Parathyroid adenoma (tissue), 2 donors: ENCODE data around the gene FMNL2.

ENCODE experiments used
- H2AFZ ChIP-seq: fragments of 300-600 bp; sonication (generic); one replicate; pipeline ENCODE4 v1.7.0; 2017; ENCODE audit warnings: antibody characterized with exemption, mild to moderate bottlenecking
- H3K27ac ChIP-seq: fragments of 300-600 bp; sonication (generic); one replicate; pipeline ENCODE4 v1.7.0; 2017
- H3K27me3 ChIP-seq: fragments of 300-600 bp; sonication (generic); one replicate; pipeline ENCODE4 v1.7.0; 2017; ENCODE audit warnings: low read length; ENCODE audit not compliant: control insufficient read depth, insufficient read depth
- H3K36me3 ChIP-seq: fragments of 300-600 bp; sonication (generic); one replicate; pipeline ENCODE4 v1.7.0; 2017; ENCODE audit warnings: low read length; ENCODE audit not compliant: control insufficient read depth, insufficient read depth
- H3K4me1 ChIP-seq: fragments of 300-600 bp; sonication (generic); one replicate; pipeline ENCODE4 v1.7.0; 2017; ENCODE audit warnings: control low read depth
- H3K4me2 ChIP-seq: fragments of 300-600 bp; sonication (generic); one replicate; pipeline ENCODE4 v1.7.0; 2017; ENCODE audit warnings: low read length
- H3K4me3 ChIP-seq: fragments of 300-600 bp; sonication (generic); one replicate; pipeline ENCODE4 v1.7.0; 2017; ENCODE audit warnings: low read depth, low read length
- H3K79me2 ChIP-seq: fragments of 300-600 bp; sonication (generic); one replicate; pipeline ENCODE4 v1.7.0; 2017; ENCODE audit warnings: control low read depth
- H3K9ac ChIP-seq: fragments of 300-600 bp; sonication (generic); one replicate; pipeline ENCODE4 v1.7.0; 2017; ENCODE audit warnings: mild to moderate bottlenecking
- H3K9me3 ChIP-seq: fragments of 300-600 bp; sonication (generic); one replicate; pipeline ENCODE4 v1.7.0; 2017; ENCODE audit warnings: low read length; ENCODE audit not compliant: control insufficient read depth
- CTCF ChIP-seq: fragments of 300-600 bp; sonication (generic); IDR thresholded peaks from one replicate; pipeline ENCODE4 v1.7.0; 2017; ENCODE audit warnings: antibody characterized with exemption, mild to moderate bottlenecking
- donor health status: primary hyperparathyroidism.

FMNL2 gene

GRCh38 chr2:152433791-152434190 is 98.8 kb downstream of the FMNL2 start:
- TF ChIP-seq CTCF = no peak
- Histone ChIP-seq H2AFZ (no peak overlapping the region), H3K9ac (no peak overlapping the region)

GRCh38 chr2:152434395-152435182 is 99.6 kb downstream of the FMNL2 start:
- Histone ChIP-seq H3K4me1 (peaks cover 2% of the 10 kb centered on the region), H3K9me3 (no peaks in the 10 kb centered on the region), H3K9ac (no peak overlapping the region), H3K79me2 (peaks cover 51% of the 10 kb centered on the region), H3K27me3 (no peaks in the 10 kb centered on the region), H3K4me2 (no peak overlapping the region), H2AFZ (no peak overlapping the region), H3K4me3 (no peak overlapping the region), H3K36me3 (no peaks in the 10 kb centered on the region), H3K27ac (no peak overlapping the region)
- TF ChIP-seq CTCF = no peak

More at GRCh38 chr2:152433791-152434190, 98.8 kb downstream of the FMNL2 start:
- peaks cover 2% of the 10 kb centered on the region for H3K4me1 ChIP-seq
- H3K36me3 ChIP-seq = no peaks in the 10 kb centered on the region
- H3K27me3 ChIP-seq = no peaks in the 10 kb centered on the region
- no peaks in the 10 kb centered on the region for H3K9me3 ChIP-seq
- no peak overlapping the region for H3K4me3 ChIP-seq
- H3K79me2 ChIP-seq = peaks cover 51% of the 10 kb centered on the region
- H3K4me2 ChIP-seq = no peak overlapping the region
- H3K27ac ChIP-seq = no peak overlapping the region

- Histone ChIP-seq H3K4me1 (peaks cover 2% of the 10 kb centered on the region), H3K79me2 (peaks cover 54% of the 10 kb centered on the region), H3K36me3 (no peaks in the 10 kb centered on the region), H3K27ac (no peak overlapping the region), H3K4me3 (no peak overlapping the region), H3K27me3 (no peaks in the 10 kb centered on the region), H3K9ac (no peak overlapping the region), H3K9me3 (no peaks in the 10 kb centered on the region), H3K4me2 (no peak overlapping the region), H2AFZ (no peak overlapping the region)
- TF ChIP-seq CTCF = no peak
Observed at GRCh38 chr2:152436148-152436547, 101.2 kb downstream of the FMNL2 start.

GRCh38 chr2:152437276-152438108 is 102.5 kb downstream of the FMNL2 start:
- Histone ChIP-seq H3K4me3 (no peak overlapping the region), H3K79me2 (peaks cover 47% of the 10 kb centered on the region), H3K9ac (no peak overlapping the region), H3K9me3 (no peaks in the 10 kb centered on the region), H3K4me2 (no peak overlapping the region), H3K27ac (no peak overlapping the region), H2AFZ (no peak overlapping the region), H3K27me3 (no peaks in the 10 kb centered on the region), H3K4me1 (peaks cover under 1% of the 10 kb centered on the region), H3K36me3 (no peaks in the 10 kb centered on the region)
- no peak for TF ChIP-seq CTCF
